ENCODE measurements around the gene RPGR.

The RPGR gene

GRCh38 chrX:38256019-38256418, 71.3 kb downstream of the RPGR start:
- DNase-seq: no peak

DNA sequence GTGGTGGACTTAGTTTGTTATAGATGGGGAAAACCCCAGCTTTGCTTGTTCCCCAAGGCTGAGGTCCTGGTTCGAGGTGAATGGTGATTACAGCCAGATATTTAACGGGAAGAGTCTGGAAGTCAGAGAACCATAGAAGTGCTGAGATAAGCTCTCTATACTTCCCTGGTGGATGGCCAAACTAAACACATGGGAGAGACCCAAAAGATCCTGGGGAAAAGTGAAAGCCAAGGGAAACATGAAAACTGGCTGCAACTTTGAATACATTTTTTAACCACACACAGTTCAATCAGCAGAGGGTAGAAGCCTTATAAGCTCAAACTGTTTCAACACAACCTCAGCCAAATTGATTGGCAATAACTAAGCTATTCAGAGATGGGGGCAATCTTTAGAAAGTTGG, 77.3 kb downstream of the RPGR start:
- no peak for DNase-seq

- DNase-seq: no peak
These were observed 80.3 kb downstream of the RPGR start for GRCh38 chrX:38247051-38247450.

- no peak for DNase-seq
These were observed 86.8 kb downstream of the RPGR start for GRCh38 chrX:38240541-38240940.

- no peak for DNase-seq
These were observed 90.3 kb downstream of the RPGR start for GRCh38 chrX:38236901-38237615.

DNA sequence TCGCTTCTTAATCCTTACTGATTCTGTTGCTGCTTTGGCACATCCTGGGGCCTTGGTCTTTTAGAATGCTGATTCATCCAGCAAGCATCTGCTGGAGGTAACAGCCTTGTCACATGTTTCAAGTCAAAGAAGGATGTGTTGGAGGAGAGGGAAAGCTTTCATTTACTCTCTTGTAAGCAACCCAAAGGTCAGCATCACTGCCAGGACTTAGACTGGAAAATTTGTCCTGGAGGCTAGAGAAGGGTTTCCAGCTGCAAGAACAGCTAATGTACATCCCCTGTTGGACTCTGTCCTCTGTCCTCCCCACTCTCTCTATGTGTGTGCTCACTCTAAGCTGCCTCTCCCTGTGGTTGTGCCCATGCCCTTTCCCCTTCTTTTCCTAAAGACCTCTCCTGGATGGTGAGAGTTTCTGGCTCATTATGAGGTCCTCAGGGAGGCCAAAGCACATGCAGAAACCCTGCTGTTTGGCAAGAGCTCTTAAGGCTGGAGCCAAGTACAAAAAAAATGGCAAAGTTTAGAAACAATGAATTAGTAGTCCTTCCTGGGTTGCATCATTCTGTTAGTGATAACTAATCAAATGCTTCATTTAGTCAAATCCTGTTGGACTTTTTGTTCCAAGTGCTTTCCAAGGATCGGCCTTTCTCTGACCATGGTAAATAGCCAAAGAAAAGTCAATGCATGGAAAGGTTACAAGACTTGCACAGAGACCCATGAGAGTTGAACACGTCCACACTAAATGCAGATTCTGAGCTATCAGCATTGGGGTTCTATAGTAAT, 93.2 kb downstream of the RPGR start:
- no peak for DNase-seq

DNA sequence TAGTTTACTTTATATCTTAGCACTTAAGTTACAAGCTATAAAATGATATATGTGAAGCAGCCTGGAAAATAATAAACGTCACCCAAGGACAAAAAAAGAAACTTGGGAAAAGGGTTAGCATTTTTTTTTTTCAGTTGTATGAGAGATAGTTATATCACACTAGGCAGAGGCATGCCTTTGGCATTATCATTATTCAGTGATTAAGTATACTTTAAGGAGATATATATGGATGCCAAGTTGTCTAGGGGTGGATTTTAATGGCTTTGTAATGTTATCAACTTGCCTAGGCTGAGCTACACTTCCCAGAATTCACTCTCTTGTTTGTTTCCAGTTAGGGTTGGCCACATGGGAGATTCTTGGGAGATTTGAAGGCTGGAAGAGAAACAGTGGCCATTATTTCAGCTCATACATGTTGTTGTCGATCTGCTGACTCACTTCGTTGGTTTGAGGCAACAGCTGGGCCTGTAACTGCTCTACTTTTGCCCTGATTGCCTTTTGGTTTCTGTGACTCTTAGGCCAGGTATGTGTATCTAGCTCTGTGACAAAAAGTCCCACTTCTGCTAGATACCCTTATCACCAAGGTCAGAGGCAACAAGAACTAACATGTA, 95.1 kb downstream of the RPGR start:
- no peak for DNase-seq

DNA sequence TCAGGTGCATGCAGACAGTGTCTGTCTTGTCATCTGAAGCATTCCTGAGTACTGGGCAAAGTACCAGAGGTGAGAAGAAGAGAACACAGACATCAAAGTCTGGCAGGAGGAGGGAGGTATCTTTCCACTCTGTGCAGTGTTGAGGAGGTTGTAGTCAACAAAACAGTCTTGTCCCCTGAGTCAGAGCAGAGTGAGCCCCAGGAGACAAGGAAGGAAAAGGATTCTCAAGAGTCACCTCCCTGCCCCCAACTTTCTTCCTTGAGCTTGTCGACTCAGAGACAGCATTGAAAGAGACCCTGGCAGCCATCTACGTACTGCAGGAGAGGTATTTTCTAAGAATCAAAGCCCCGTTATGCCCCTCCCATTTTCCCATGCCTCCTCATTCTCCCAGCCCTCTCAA, 102.2 kb downstream of the RPGR start:
- no peak for DNase-seq

DNA sequence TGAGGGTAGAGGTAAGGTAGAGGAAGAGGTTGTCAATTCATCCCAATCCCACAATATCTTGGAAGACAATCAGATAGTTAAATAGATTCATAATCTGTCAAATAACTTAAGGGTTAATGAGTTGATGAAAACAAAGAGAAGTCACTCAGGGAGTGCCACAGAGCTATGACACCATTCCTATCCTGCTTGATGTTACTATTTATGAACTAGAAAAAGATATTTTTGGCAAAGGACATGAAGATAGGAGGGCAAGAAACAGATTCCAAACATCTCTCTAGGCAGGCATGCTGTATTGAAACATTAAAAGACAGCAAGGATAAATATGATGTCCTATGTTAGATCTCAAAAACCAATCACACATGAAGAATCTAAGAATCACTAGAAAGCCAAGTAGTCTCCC, 103.1 kb downstream of the RPGR start:
- DNase-seq: no peak

- no peak for DNase-seq
These were observed 105.8 kb downstream of the RPGR start for GRCh38 chrX:38221391-38221929.

DNA sequence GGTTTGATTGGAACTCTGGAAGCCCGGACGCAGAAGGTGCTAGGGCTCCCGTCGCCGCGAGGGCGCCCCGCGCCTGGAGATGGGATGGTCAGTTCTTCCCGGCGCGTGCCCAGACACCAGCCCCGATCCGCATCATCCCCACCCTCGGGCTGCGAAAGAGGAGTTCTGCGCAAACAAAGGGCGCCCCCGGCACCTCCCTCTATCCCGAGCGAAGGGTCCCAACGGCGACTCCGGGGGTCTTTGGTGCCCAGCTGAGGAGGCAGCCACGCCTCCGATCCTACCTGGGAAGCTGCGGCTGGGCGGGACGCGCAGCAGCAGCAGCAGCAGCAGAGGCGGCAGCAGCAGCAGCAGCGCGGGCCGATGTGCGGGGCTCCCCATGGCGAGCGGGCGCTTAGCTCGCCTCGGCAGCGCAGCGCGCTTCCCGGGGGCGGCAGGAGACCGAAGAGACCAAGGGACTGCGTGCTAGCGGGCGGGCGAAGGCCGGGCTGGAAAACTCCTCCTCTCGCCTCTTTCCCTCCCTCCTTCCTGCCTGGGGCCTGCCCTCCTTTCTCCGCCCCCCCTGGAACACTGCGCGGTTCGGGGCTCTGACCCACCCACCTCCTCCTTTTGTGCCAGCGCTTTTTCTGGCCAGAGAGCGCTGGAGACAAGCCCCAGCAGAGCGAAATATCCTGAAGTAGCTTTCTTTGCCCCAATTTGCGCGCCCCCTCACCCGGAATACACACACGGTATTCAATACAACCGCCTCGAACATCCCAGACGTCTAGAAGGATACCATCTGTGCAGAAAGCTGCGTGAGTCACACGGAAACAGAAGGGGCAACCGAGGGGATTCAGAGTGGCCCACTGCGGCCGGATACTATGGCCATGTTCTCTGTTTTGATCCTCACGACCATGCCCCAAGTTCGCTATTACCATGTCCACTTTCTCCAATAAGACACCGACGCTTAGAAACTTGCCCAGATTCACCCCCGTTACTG, 106.6 kb downstream of the RPGR start, which contains the start of gene SRPX:
Gene SRPX (minus strand): TSS at position 457 of the 976 bp plus-strand sequence. CDS start 79 bp downstream, at position 378.
- no peak for DNase-seq

DNA sequence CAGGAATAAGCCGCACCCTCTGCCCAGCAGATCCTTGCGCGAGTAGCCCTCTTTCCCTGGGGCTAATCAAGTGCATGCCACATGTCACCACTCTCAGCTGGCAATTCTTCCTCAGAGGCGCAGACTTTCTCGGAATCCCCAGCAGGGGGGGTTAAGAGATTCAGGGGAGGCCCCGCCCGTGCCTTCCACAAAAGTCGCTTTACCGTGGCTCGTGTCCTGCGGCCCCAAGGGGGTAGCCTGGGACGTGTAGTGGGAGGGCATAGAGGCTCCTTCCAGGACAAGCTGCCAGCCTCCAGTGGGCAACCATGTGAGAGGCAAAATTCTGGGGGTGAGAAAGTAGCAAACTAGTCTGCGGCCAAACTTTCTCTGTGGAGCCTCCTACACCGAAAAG, 107.3 kb downstream of the RPGR start:
- no peak for DNase-seq

Measured in activated effector memory CD4-positive, alpha-beta T cell treated with Interleukin-2 at 50 U/mL for 16 hours (primary cell).